CD4-positive, alpha-beta T cell (primary cell): ENCODE measurements around the gene SLC2A4. TPM values are rescaled to one million over a fixed set of nuclear protein-coding genes. Genes with fewer than 3 reads are reported as not detected.

Experiments
- ATAC-seq: fragments of 200-7000 bp; cut with Tn5 transposase; one replicate; pipeline ENCODE4 v1.10.0; 2022; ENCODE audit warnings: mild to moderate bottlenecking; ENCODE audit not compliant: poor library complexity
- CTCF ChIA-PET: fragments of 350-600 bp; sonication (Branson Sonifier 250); formaldehyde crosslinking; loops from one replicate; lab custom pipeline; 2021; ENCODE audit warnings: antibody characterized with exemption, inconsistent platforms; lab: Charles Lee
- POLR2A ChIA-PET: fragments of 350-600 bp; sonication (Branson Sonifier 250); formaldehyde crosslinking; loops from one replicate; lab custom pipeline; 2021; ENCODE audit warnings: antibody characterized with exemption, inconsistent platforms; lab: Charles Lee
- DNase-seq, 14 experiments: peaks; one replicate each; pipeline ENCODE4 v3.0.0-alpha.2; 2013 to 2020; ENCODE audit warnings: mixed read lengths in 2 of 14
- H3K27ac ChIP-seq, 2 donors: one replicate each; pipeline versions ENCODE4 v1.5.1 to v1.7.0; 2013; ENCODE audit warnings: low read length in 2 of 2, low read depth in 1 of 2, mild to moderate bottlenecking in 1 of 2
- H3K27me3 ChIP-seq, 2 experiments: 1 replicate in 1 of 2; 2 replicates in 1 of 2; pipeline versions ENCODE4 v1.6.1 to v1.7.0; 2013; ENCODE audit warnings: low read length in 2 of 2, control low read depth in 1 of 2, mild to moderate bottlenecking in 1 of 2, moderate library complexity in 1 of 2; ENCODE audit not compliant: insufficient read depth in 2 of 2, control insufficient read depth in 1 of 2
- H3K36me3 ChIP-seq: one replicate; pipeline ENCODE4 v1.6.1; 2013; ENCODE audit warnings: low read length, control low read depth; ENCODE audit not compliant: insufficient read depth
- H3K4me1 ChIP-seq: one replicate; pipeline ENCODE4 v1.6.1; 2013; ENCODE audit warnings: low read length, control low read depth; ENCODE audit not compliant: insufficient read depth
- H3K4me3 ChIP-seq: one replicate; pipeline ENCODE4 v1.5.1; 2013; ENCODE audit warnings: mild to moderate bottlenecking, low read length, moderate library complexity
- H3K9me3 ChIP-seq, 2 experiments: 1 replicate in 1 of 2; 2 replicates in 1 of 2; pipeline versions ENCODE4 v1.6.1 to v1.7.0; 2013; ENCODE audit warnings: low read length in 2 of 2, mild to moderate bottlenecking in 2 of 2, control low read depth in 1 of 2, moderate library complexity in 1 of 2; ENCODE audit not compliant: control insufficient read depth in 1 of 2, insufficient read depth in 1 of 2
- H3K27ac Mint-ChIP-seq: one replicate; pipeline ENCODE4 v1.8.0; 2020; ENCODE audit warnings: mixed read lengths
- H3K27me3 Mint-ChIP-seq: one replicate; pipeline ENCODE4 v1.8.0; 2021; ENCODE audit warnings: mixed read lengths
- H3K36me3 Mint-ChIP-seq: one replicate; pipeline ENCODE4 v1.8.0; 2021; ENCODE audit warnings: low read depth, mixed read lengths
- H3K4me1 Mint-ChIP-seq: one replicate; pipeline ENCODE4 v1.8.0; 2021; ENCODE audit warnings: low read depth, mixed read lengths
- H3K4me3 Mint-ChIP-seq: one replicate; pipeline ENCODE4 v1.8.0; 2020; ENCODE audit warnings: mild to moderate bottlenecking, mixed read lengths
- H3K9me3 Mint-ChIP-seq: one replicate; pipeline ENCODE4 v1.8.0; 2020; ENCODE audit warnings: mixed read lengths
- CTCF ChIP-seq: fragments of 200-600 bp; IDR thresholded peaks from one replicate; pipeline ENCODE4 v1.8.0; 2022; ENCODE audit warnings: antibody characterized with exemption, mild to moderate bottlenecking
- intact Hi-C, 2 experiments: fragments of 100-400 bp; cut with DNase I in 1 of 2; cut with micrococcal nuclease in 1 of 2; formaldehyde crosslinking; loops; one replicate each; pipeline versions ENCODE4 v1.15.1 to v1.9.0; 2023 to 2025; cut with DNase I, micrococcal nuclease
- total RNA-seq, 174 experiments: library from RNA in 2 of 174; stranded (reverse) in 2 of 174; gene quantifications; one replicate each; pipeline ENCODE4 v1.2.3 and lab custom pipeline; 2021 to 2026

SLC2A4 gene
- total RNA-seq, 2 experiments from 2014 or later: not detected

DNA sequence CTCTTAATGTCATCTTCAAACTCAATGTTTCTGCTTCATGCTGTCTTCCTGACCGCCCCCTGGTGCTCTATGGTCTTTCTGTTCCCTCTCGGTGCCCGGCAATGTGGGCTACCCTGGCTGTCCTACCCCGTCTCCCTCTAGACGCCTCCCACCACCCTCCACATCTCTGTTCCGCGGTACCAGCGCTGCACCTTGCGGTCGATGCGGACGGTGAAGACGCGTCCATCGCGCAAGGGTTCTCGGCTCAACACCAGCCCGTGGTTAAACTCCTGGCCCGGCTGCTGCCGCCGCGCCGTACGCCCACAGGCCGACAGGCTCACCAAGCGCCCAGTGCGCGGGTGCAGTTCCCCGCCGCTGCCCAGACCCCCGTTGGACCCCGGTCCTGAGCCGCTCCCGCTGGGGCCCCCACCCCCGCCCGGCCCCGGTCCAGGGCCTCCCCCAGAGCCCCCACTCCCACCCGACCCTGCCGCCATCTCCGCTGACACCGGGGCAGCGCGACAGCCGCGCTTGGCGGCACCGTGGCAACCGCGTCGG, 47.4 kb downstream of the SLC2A4 start, which contains the start of gene NEURL4:
NEURL4 (minus strand) TSS at position 496 of the 534 bp plus-strand sequence; CDS start at position 473, 23 bp downstream.
- intact Hi-C loops: loop anchor here (1.0 to 10.0 kb wide), 4 partner anchors 12 to 526 kb away; partner anchors contain the start of genes CYB5D1 (in 1 of the 2), GPS2 (in 1 of the 2), NAA38 (in 1 of the 2) and TMEM88 (in 1 of the 2)
- Mint-ChIP-seq H3K4me3 (peak within 1 kb of the TSS; percentile 90), H3K36me3 (peaks cover 27% of the 10 kb centered on the region), H3K9me3 (no peaks in the 10 kb centered on the region), H3K27me3 (no peaks in the 10 kb centered on the region), H3K4me1 (peaks cover 47% of the 10 kb centered on the region), H3K27ac (peak within 1 kb of the TSS; percentile 88)
- no peaks in the 10 kb centered on the region for H3K9me3 ChIP-seq
- TF ChIP-seq CTCF: no peak
- H3K4me1 ChIP-seq: peaks cover 58% of the 10 kb centered on the region
- peaks cover 20% of the 10 kb centered on the region for H3K36me3 ChIP-seq
- peak; percentile 45 for ATAC-seq
- ChIA-PET CTCF (interaction anchor here (0.7 to 1.5 kb wide), 8 partner anchors 15 to 232 kb away, joined by 3 to 5 read pairs (median 4); partner anchors contain the start of genes SENP3 and SLC2A4), POLR2A (interaction anchor here (0.8 to 4.1 kb wide), 22 partner anchors 8 to 358 kb away, joined by 3 to 46 read pairs (median 8); partner anchors contain the start of genes ACADVL, ACAP1, DLG4 and FXR2)
- H3K4me3 ChIP-seq: peak within 1 kb of the TSS; percentile 64
- H3K27me3 ChIP-seq: no peaks in the 10 kb centered on the region
- peak within 1 kb of the TSS; percentile 80 to 92 for H3K27ac ChIP-seq
- DNase-seq: peak in 7 of 14 experiments; percentile 17 to 70 (median 27)

- ATAC-seq (peak; percentile 73), DNase-seq (peak; percentile 90 to 99 (median 94))
- Mint-ChIP-seq H3K9me3 (no peaks in the 10 kb centered on the region), H3K4me3 (peak overlapping the region; percentile 90), H3K27ac (peak overlapping the region; percentile 88), H3K4me1 (peaks cover 47% of the 10 kb centered on the region), H3K27me3 (no peaks in the 10 kb centered on the region), H3K36me3 (peaks cover 21% of the 10 kb centered on the region)
- Histone ChIP-seq H3K27ac (peak overlapping the region; percentile 80 to 92), H3K27me3 (no peaks in the 10 kb centered on the region), H3K36me3 (peaks cover 16% of the 10 kb centered on the region), H3K4me1 (peaks cover 58% of the 10 kb centered on the region), H3K9me3 (no peaks in the 10 kb centered on the region), H3K4me3 (peak overlapping the region; percentile 64)
- TF ChIP-seq CTCF: no peak
- intact Hi-C loops: loop anchor here (2.0 to 10.0 kb wide), 3 partner anchors 15 to 525 kb away; partner anchors contain the start of genes CYB5D1 (in 1 of the 2), GPS2 (in 1 of the 2), NAA38 (in 1 of the 2) and TMEM88 (in 1 of the 2)
- ChIA-PET CTCF (interaction anchor here (0.7 to 1.6 kb wide), 10 partner anchors 21 to 231 kb away, joined by 3 to 8 read pairs (median 4); partner anchors contain the start of genes SENP3 and SLC2A4), POLR2A (interaction anchor here (0.7 to 4.1 kb wide), 30 partner anchors 9 to 966 kb away, joined by 3 to 46 read pairs (median 5); partner anchors contain the start of genes ACADVL, DLG4, DVL2 and FXR2)
Observed at GRCh38 chr17:7329374-7329996, 48.0 kb downstream of the SLC2A4 start.

- Histone ChIP-seq H3K4me1 (peaks cover 60% of the 10 kb centered on the region), H3K27me3 (no peaks in the 10 kb centered on the region), H3K4me3 (peak overlapping the region; percentile 64), H3K9me3 (no peaks in the 10 kb centered on the region), H3K36me3 (peaks cover 14% of the 10 kb centered on the region), H3K27ac (peak overlapping the region; percentile 80 to 92)
- ATAC-seq (peak; percentile 72), DNase-seq (peak; percentile 53 to 90 (median 69))
- ChIA-PET POLR2A (interaction anchor here (0.7 to 4.1 kb wide), 30 partner anchors 9 to 965 kb away, joined by 3 to 46 read pairs (median 5); partner anchors contain the start of genes ACADVL, DLG4, DVL2 and FXR2), CTCF (interaction anchor here (0.7 to 1.6 kb wide), 9 partner anchors 20 to 284 kb away, joined by 3 to 8 read pairs (median 4); partner anchors contain the start of gene SLC2A4)
- Mint-ChIP-seq H3K27me3 (no peaks in the 10 kb centered on the region), H3K27ac (peak overlapping the region; percentile 88), H3K4me3 (peak overlapping the region; percentile 90), H3K4me1 (peaks cover 47% of the 10 kb centered on the region), H3K36me3 (peaks cover 20% of the 10 kb centered on the region), H3K9me3 (no peaks in the 10 kb centered on the region)
- intact Hi-C loops: loop anchor here (2.0 to 10.0 kb wide), 3 partner anchors 15 to 525 kb away; partner anchors contain the start of genes CYB5D1 (in 1 of the 2), GPS2 (in 1 of the 2), NAA38 (in 1 of the 2) and TMEM88 (in 1 of the 2)
- no peak for TF ChIP-seq CTCF
Observed at GRCh38 chr17:7329997-7330637, 48.6 kb downstream of the SLC2A4 start.
